GM12892 (cell line): ENCODE data around the gene CCSER2.

ENCODE experiments used
- POLR2A ChIP-seq: IDR thresholded peaks from 2 replicates; pipeline ENCODE4 v1.6.1; 2011; ENCODE audit warnings: low read depth, low read length, control low read depth
- POLR2AphosphoS5 ChIP-seq: IDR thresholded peaks from 2 replicates; pipeline ENCODE4 v1.6.1; 2011; ENCODE audit warnings: low read depth, low read length, control low read depth
- TAF1 ChIP-seq: IDR thresholded peaks from 2 replicates; pipeline ENCODE4 v1.6.1; 2011; ENCODE audit warnings: low read depth, mild to moderate bottlenecking, control low read depth, low read length, borderline replicate concordance

DNA sequence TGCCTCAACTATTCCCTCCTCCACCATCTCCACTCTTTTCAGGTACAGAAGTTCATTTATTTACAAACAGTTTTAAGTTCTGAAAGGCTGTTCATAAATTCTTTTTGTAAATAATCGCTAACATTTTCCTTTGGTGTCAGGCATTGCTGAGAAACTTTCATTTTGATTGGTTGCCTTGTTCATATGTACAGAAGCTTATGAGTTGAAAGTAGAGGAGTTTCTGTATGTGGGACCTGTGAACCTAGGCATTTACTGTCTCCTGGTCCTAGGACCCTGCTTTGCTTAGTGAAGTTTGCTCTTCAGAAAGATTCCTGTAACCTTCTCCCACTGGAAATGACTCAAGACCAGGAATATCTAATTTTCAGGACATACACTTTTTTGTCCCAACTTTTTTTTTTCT, 30.4 kb downstream of the CCSER2 start:
- TF ChIP-seq POLR2AphosphoS5 (no peak), POLR2A (no peak), TAF1 (no peak)
